Breast epithelium (tissue), 3 donors: ENCODE data around the gene ACTL9.

Source experiments
- CTCF ChIP-seq, 3 donors: fragments of 450-650 bp; IDR thresholded peaks; one replicate each; pipeline ENCODE4 v1.5.1; 2016 to 2017; ENCODE audit warnings: antibody characterized with exemption in 3 of 3, mild to moderate bottlenecking in 3 of 3, moderate library complexity in 3 of 3
- POLR2AphosphoS5 ChIP-seq, 3 donors: sonication (generic); formaldehyde crosslinking; IDR thresholded peaks; one replicate each; pipeline ENCODE4 v1.6.1; 2017; ENCODE audit warnings: antibody characterized with exemption in 3 of 3

DNA sequence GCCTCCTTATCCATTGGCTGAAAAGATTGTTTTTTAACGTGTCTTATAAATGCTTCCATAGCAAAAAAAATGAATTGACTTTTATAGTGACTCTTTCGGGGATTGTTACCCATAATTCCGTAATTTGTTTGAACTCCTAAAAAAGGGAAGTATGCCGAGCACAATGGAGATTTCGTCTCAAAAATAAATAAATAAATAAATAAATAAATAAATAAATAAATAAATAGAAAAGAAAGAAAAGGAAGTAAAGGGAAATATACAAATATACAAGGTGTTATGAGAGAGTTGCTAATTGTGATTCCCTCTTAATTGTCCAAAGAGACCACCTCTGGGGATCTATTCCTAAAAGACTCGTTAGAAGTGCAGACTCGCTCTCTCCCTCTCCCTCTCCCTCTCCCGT lies 39.8 kb upstream of the ACTL9 start:
- no peak for TF ChIP-seq POLR2AphosphoS5 (IDR thresholded peaks at IDR 0.05)
- no peak for TF ChIP-seq CTCF (IDR thresholded peaks at IDR 0.05)
